Spinal cord (tissue), 10 donors: Measurements from ENCODE around the gene PRKAR2B. TPM values are rescaled to one million over a fixed set of nuclear protein-coding genes. Genes with fewer than 3 reads are reported as not detected.

ENCODE experiments used
- DNase-seq, 6 donors: peaks; one replicate each; pipeline versions ENCODE4 v3.0.0 to v3.0.0-alpha.2; 2013 to 2015; ENCODE audit warnings: low spot score in 6 of 6, low read depth in 4 of 6
- H3K27ac ChIP-seq: one replicate; pipeline ENCODE4 v1.5.1; 2013; ENCODE audit warnings: low read depth, low read length, control low read depth
- H3K27me3 ChIP-seq: one replicate; pipeline ENCODE4 v1.6.1; 2013; ENCODE audit warnings: low read length; ENCODE audit not compliant: control insufficient read depth, insufficient read depth
- H3K36me3 ChIP-seq: one replicate; pipeline ENCODE4 v1.6.1; 2013; ENCODE audit warnings: low read length; ENCODE audit not compliant: control insufficient read depth, insufficient read depth
- H3K4me1 ChIP-seq: one replicate; pipeline ENCODE4 v1.6.1; 2013; ENCODE audit warnings: low read length; ENCODE audit not compliant: control insufficient read depth, insufficient read depth
- H3K4me3 ChIP-seq: one replicate; pipeline ENCODE4 v1.5.1; 2013; ENCODE audit warnings: low read depth, low read length, control low read depth
- H3K9me3 ChIP-seq: one replicate; pipeline ENCODE4 v1.6.1; 2013; ENCODE audit warnings: low read length; ENCODE audit not compliant: control insufficient read depth, insufficient read depth
- WGBS: methylation state at CpG from one replicate; pipeline ENCODE4 v1.1.5; 2013; ENCODE audit warnings: missing lambda C conversion rate; ENCODE audit not compliant: insufficient coverage; 5-methylcytosine and 5-hydroxymethylcytosine counted together
- polyA plus RNA-seq, 2 donors: library from polyadenylated mRNA; unstranded; fragments of 120-200 nt; gene quantifications; one replicate each; pipeline ENCODE4 v1.2.1, GENCODE V29; 2013; ENCODE audit not compliant: insufficient read length in 2 of 2
- total RNA-seq, 2 donors: library from RNA; depleted of rRNA in 1 of 2; stranded (reverse); fragments of 120-200 nt in 1 of 2; fragments of >200 nt in 1 of 2; gene quantifications; one replicate each; pipeline versions ENCODE4 v1.2.3 to v1.2.4, GENCODE V29; 2013 to 2014
- donor health status: healthy.

PRKAR2B gene
- total and polyA plus RNA-seq, 4 donors: 22.2 to 96.0 (median 70.9) TPM

- H3K4me3 ChIP-seq: peak overlapping the region; percentile 87
- H3K4me1 ChIP-seq: peaks cover 14% of the 10 kb centered on the region
- H3K9me3 ChIP-seq: no peaks in the 10 kb centered on the region
- DNase-seq: no peak
- H3K27me3 ChIP-seq: no peaks in the 10 kb centered on the region
- peak overlapping the region; percentile 100 for H3K27ac ChIP-seq
- 12% methylated on average over 6 of the region's 13 CpGs for whole genome bisulfite sequencing
- H3K36me3 ChIP-seq: no peaks in the 10 kb centered on the region
Measured at GRCh38 chr7:107170051-107170915, 125.8 kb downstream of the PRKAR2B start.

GRCh38 chr7:107171496-107171895, 127.0 kb downstream of the PRKAR2B start:
- H3K4me1 ChIP-seq: peaks cover 14% of the 10 kb centered on the region
- no peak for DNase-seq
- H3K27ac ChIP-seq: no peak overlapping the region
- no peaks in the 10 kb centered on the region for H3K36me3 ChIP-seq
- WGBS: 96% methylated on average over 9 of the region's 12 CpGs
- H3K27me3 ChIP-seq: no peaks in the 10 kb centered on the region
- no peak overlapping the region for H3K4me3 ChIP-seq
- no peaks in the 10 kb centered on the region for H3K9me3 ChIP-seq

- WGBS: no CpG with 5 or more reads among the region's 4 CpGs
- Histone ChIP-seq H3K36me3 (no peaks in the 10 kb centered on the region), H3K9me3 (no peaks in the 10 kb centered on the region), H3K27ac (no peak overlapping the region), H3K27me3 (no peaks in the 10 kb centered on the region), H3K4me1 (peaks cover 14% of the 10 kb centered on the region), H3K4me3 (no peak overlapping the region)
- DNase-seq: no peak
Measured at GRCh38 chr7:107172276-107173032, 127.9 kb downstream of the PRKAR2B start.

GRCh38 chr7:107173191-107173590, 128.7 kb downstream of the PRKAR2B start:
- H3K27me3 ChIP-seq: no peaks in the 10 kb centered on the region
- no CpG with 5 or more reads among the region's 2 CpGs for WGBS
- H3K4me1 ChIP-seq: peaks cover 11% of the 10 kb centered on the region
- H3K27ac ChIP-seq: no peak overlapping the region
- H3K4me3 ChIP-seq: no peak overlapping the region
- no peaks in the 10 kb centered on the region for H3K9me3 ChIP-seq
- DNase-seq: no peak
- H3K36me3 ChIP-seq: no peaks in the 10 kb centered on the region

GRCh38 chr7:107173691-107174406, 129.3 kb downstream of the PRKAR2B start:
- Histone ChIP-seq H3K4me1 (peaks cover 8% of the 10 kb centered on the region), H3K27ac (no peak overlapping the region), H3K27me3 (no peaks in the 10 kb centered on the region), H3K36me3 (no peaks in the 10 kb centered on the region), H3K4me3 (no peak overlapping the region), H3K9me3 (no peaks in the 10 kb centered on the region)
- 53% methylated on average over 4 of the region's 4 CpGs for WGBS
- DNase-seq: peak in 1 of 6 donors; percentile 12

GRCh38 chr7:107179326-107180164, 135.0 kb downstream of the PRKAR2B start:
- no peak for DNase-seq
- 98% methylated on average over 8 of the region's 14 CpGs for WGBS
- Histone ChIP-seq H3K27me3 (no peaks in the 10 kb centered on the region), H3K4me1 (peaks cover 3% of the 10 kb centered on the region), H3K4me3 (no peak overlapping the region), H3K36me3 (peaks cover 6% of the 10 kb centered on the region), H3K27ac (no peak overlapping the region), H3K9me3 (no peaks in the 10 kb centered on the region)

GRCh38 chr7:107180378-107180777, 135.9 kb downstream of the PRKAR2B start:
- peaks cover 3% of the 10 kb centered on the region for H3K4me1 ChIP-seq
- H3K36me3 ChIP-seq: peaks cover 7% of the 10 kb centered on the region
- no peak overlapping the region for H3K27ac ChIP-seq
- DNase-seq: peak in 1 of 6 donors; percentile 12
- 88% methylated on average over 1 of the region's 1 CpG for WGBS
- H3K4me3 ChIP-seq: no peak overlapping the region
- no peaks in the 10 kb centered on the region for H3K9me3 ChIP-seq
- H3K27me3 ChIP-seq: no peaks in the 10 kb centered on the region

GRCh38 chr7:107181172-107181571, 136.7 kb downstream of the PRKAR2B start:
- Histone ChIP-seq H3K27ac (no peak overlapping the region), H3K9me3 (no peaks in the 10 kb centered on the region), H3K4me1 (peaks cover 3% of the 10 kb centered on the region), H3K36me3 (peaks cover 7% of the 10 kb centered on the region), H3K27me3 (no peaks in the 10 kb centered on the region), H3K4me3 (no peak overlapping the region)
- no CpG with 5 or more reads among the region's 5 CpGs for WGBS
- DNase-seq: no peak

- Histone ChIP-seq H3K4me3 (no peak overlapping the region), H3K27ac (no peak overlapping the region), H3K36me3 (peaks cover 7% of the 10 kb centered on the region), H3K27me3 (no peaks in the 10 kb centered on the region), H3K9me3 (no peaks in the 10 kb centered on the region), H3K4me1 (no peaks in the 10 kb centered on the region)
- no CpG with 5 or more reads among the region's 4 CpGs for WGBS
- DNase-seq: no peak
Measured at GRCh38 chr7:107185716-107186115, 141.2 kb downstream of the PRKAR2B start.
